HEK293T (cell line): ENCODE measurements around the gene MFAP3L.
A peak's percentile ranks its signal among the peaks of the same experiment; 100 is the strongest.

Experiments used
- ARNT ChIP-seq: fragments of 450-650 bp; IDR thresholded peaks from 2 replicates; pipeline ENCODE4 v1.6.1; 2017; ENCODE audit warnings: mild to moderate bottlenecking
- BHLHE40 ChIP-seq: fragments of 450-650 bp; IDR thresholded peaks from 2 replicates; pipeline ENCODE4 v1.6.1; 2016; ENCODE audit warnings: mild to moderate bottlenecking, moderate library complexity, borderline replicate concordance
- FOXA1 ChIP-seq: fragments of 450-650 bp; IDR thresholded peaks from 2 replicates; pipeline ENCODE4 v1.6.1; 2016; ENCODE audit warnings: mild to moderate bottlenecking
- FOXK2 ChIP-seq: fragments of 450-650 bp; IDR thresholded peaks from 2 replicates; pipeline ENCODE4 v1.6.1; 2016; ENCODE audit warnings: mild to moderate bottlenecking
- FOXM1 ChIP-seq: fragments of 450-650 bp; IDR thresholded peaks from 2 replicates; pipeline ENCODE4 v1.6.1; 2017; ENCODE audit warnings: mild to moderate bottlenecking, borderline replicate concordance
- HDGF ChIP-seq: fragments of 450-650 bp; IDR thresholded peaks from 2 replicates; pipeline ENCODE4 v1.6.1; 2017; ENCODE audit warnings: antibody characterized with exemption, borderline replicate concordance
- L3MBTL2 ChIP-seq: fragments of 450-650 bp; conservative IDR thresholded peaks from 2 replicates; pipeline ENCODE4 v1.6.1; 2016; ENCODE audit warnings: mild to moderate bottlenecking
- SP1 ChIP-seq: fragments of 450-650 bp; IDR thresholded peaks from 2 replicates; pipeline ENCODE4 v1.6.1; 2017
- SUZ12 ChIP-seq: fragments of 450-650 bp; IDR thresholded peaks from 2 replicates; pipeline ENCODE4 v1.6.1; 2016; ENCODE audit warnings: mild to moderate bottlenecking
- ZNF384 ChIP-seq: fragments of 450-650 bp; IDR thresholded peaks from 2 replicates; pipeline ENCODE4 v1.6.1; 2016

- TF ChIP-seq FOXK2 (no peak), SP1 (no peak), SUZ12 (no peak), FOXM1 (no peak), BHLHE40 (no peak), ARNT (peak; percentile 72; the same call in 1 of the 2 replicates), FOXA1 (no peak), HDGF (no peak), L3MBTL2 (0 out of 2 replicates have a peak, but pooled peaks have one; percentile 14), ZNF384 (no peak)
These were observed 68.4 kb downstream of the MFAP3L start for GRCh38 chr4:169957785-169958184.
